HAP-1 (cell line): ENCODE results near the gene DPYSL4.
"Not testable (repeated sequence)": the region's sequence is repeated elsewhere in the genome, so short reads cannot be mapped to it uniquely, and the experiment has no call there.

Source experiments
- DNase-seq, 2 experiments: peaks; one replicate each; pipeline ENCODE4 v3.0.0-alpha.2; 2016 to 2020; ENCODE audit warnings: low spot score in 2 of 2
- H3K27me3 ChIP-seq: fragments of 250-450 bp; sonication (Bioruptor Pico); 2 replicates; pipeline ENCODE4 v1.5.1; 2020; ENCODE audit warnings: low read depth, mild to moderate bottlenecking, moderate library complexity
- H3K36me3 ChIP-seq: fragments of 250-450 bp; sonication (Bioruptor Pico); replicated peaks from 2 replicates; pipeline ENCODE4 v1.5.1; 2020; ENCODE audit warnings: mild to moderate bottlenecking
- H3K4me1 ChIP-seq: fragments of 250-450 bp; sonication (Bioruptor Pico); 2 replicates; pipeline ENCODE4 v1.5.1; 2020; ENCODE audit warnings: mild to moderate bottlenecking
- H3K4me3 ChIP-seq: fragments of 250-450 bp; sonication (Bioruptor Pico); 2 replicates; pipeline ENCODE4 v1.5.1; 2020; ENCODE audit warnings: mild to moderate bottlenecking, moderate library complexity
- H3K9me3 ChIP-seq: fragments of 250-450 bp; sonication (Bioruptor Pico); 2 replicates; pipeline ENCODE4 v1.5.1; 2020; ENCODE audit warnings: mild to moderate bottlenecking, moderate library complexity
- in situ Hi-C: fragments of 300-500 bp; cut with MboI; formaldehyde crosslinking; loops from 3 replicates; pipeline ENCODE4 v1.14.3; 2020; ENCODE audit warnings: low sequenced_read_pairs, inconsistent platforms, mixed read lengths

DPYSL4 gene

DNA sequence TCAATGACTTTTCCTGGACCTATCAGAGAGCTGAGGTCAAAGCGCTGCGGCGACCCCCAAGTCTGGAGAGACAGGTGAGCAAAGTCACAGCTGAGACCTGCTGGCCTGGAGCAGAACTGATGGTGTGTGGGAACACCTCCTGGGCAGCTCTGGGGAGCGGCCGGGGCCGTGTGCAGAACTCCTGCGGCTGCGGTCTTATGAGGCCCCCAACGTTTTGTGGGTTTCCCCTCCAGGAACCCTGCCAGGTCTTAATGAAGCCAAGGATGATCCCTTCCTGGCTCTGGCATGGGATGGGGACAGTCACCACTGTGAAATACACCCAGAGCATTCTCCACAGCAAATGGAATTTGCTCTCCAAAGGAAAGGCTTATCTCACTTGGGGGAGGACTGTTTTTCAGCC lies 26.1 kb downstream of the DPYSL4 start:
- in situ Hi-C loops = loop anchor here (25.0 kb wide), 1 partner anchor 424 kb away; no protein-coding TSS in a partner anchor
- Histone ChIP-seq H3K9me3 (peaks cover 8% of the 10 kb centered on the region), H3K4me1 (no peaks in the 10 kb centered on the region), H3K27me3 (no peaks in the 10 kb centered on the region), H3K4me3 (no peak overlapping the region), H3K36me3 (no peaks in the 10 kb centered on the region)
- no peak for DNase-seq

DNA sequence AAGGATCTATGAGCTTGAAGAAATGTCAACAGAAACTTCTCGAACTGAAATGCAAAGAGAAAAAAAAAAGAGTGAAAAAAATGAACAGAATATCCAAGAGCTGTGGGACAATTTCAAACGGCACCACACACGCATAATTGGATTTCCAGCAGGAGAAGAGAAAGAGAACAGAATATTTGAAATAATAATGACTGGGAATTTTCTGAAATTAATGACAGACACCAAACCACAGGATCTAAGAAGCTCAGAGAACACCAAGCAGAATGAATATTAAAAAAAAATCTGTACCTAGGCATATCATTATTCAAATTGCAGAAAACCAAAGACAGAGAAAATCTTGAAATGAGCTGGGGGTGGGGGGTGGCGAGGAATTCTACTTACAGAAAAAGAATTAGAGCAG lies 27.2 kb downstream of the DPYSL4 start:
- no peaks in the 10 kb centered on the region for H3K27me3 ChIP-seq
- no peaks in the 10 kb centered on the region for H3K36me3 ChIP-seq
- H3K4me3 ChIP-seq = no peak overlapping the region
- no peak for DNase-seq
- H3K9me3 ChIP-seq = peaks cover 8% of the 10 kb centered on the region
- no peaks in the 10 kb centered on the region for H3K4me1 ChIP-seq
- in situ Hi-C loops = loop anchor here (25.0 kb wide), 1 partner anchor 423 kb away; no protein-coding TSS in a partner anchor

DNA sequence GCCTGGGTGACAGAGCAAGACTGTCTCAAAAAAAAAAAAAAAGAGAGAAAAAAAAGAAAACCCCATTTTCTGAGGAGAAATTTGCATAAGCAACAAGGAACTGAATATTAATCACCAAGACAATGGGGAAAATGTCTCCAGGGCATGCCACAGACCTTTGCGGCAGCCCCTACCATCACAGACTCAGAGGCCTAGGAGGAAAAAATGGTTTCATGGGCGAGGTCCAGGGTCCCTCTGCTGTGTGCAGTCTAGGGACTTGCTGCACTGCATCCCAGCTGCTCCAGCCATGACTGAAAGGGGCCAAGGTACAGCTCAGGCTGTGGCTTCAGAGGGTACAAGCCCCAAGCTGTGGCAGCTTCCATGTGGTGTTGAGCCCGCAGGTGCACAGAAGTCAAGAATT lies 29.7 kb downstream of the DPYSL4 start:
- not testable (repeated sequence) for H3K4me3 ChIP-seq, DNase-seq, H3K27me3 ChIP-seq, H3K36me3 ChIP-seq, H3K9me3 ChIP-seq, H3K4me1 ChIP-seq
- in situ Hi-C loops = loop anchor here (25.0 kb wide), 1 partner anchor 421 kb away; no protein-coding TSS in a partner anchor

DNA sequence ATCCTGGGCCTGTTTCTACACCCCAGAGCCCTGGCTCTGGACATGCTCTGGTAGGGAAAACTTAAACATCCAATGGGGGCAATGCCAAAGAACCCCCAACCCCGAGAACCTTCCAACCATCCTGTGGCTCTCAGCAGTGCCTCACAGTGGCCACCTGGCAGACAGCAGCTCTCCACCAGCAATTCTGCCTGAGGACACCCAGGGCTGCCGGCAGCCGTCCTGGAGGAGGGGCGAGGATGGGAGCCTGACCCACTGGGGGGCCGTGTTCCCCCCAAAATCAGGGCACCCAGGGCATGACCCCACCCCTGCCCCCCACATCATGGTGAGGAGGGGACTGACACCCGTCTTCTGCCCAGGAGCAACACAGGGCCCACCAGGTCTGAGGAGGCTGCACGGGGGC lies 32.7 kb downstream of the DPYSL4 start:
- no peak for DNase-seq
- in situ Hi-C loops = loop anchor here (25.0 kb wide), 1 partner anchor 418 kb away; no protein-coding TSS in a partner anchor
- no peaks in the 10 kb centered on the region for H3K27me3 ChIP-seq
- H3K4me3 ChIP-seq = no peak overlapping the region
- H3K4me1 ChIP-seq = no peaks in the 10 kb centered on the region
- H3K36me3 ChIP-seq = no peaks in the 10 kb centered on the region
- H3K9me3 ChIP-seq = peaks cover 8% of the 10 kb centered on the region

DNA sequence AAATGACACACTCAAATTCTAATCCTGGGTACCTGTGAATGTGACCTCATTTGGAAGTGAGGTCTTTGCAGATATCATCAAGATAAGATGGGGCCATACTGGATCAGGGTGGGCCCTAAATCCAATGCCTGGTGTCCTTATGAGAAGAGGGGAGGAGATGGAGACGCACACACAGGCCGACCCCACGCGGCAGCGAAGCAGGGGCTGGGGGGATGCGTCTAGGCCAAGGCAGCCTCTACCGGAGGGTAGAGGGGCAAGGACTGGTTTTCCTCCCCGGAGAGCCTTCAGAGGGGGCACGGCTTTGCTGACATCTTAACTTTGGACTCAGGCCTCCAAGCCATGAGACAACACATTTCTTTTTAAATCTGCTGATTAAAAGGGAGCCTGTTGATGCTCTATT lies 33.3 kb downstream of the DPYSL4 start:
- Histone ChIP-seq H3K4me3 (no peak overlapping the region), H3K4me1 (no peaks in the 10 kb centered on the region), H3K27me3 (no peaks in the 10 kb centered on the region), H3K36me3 (no peaks in the 10 kb centered on the region), H3K9me3 (peaks cover 8% of the 10 kb centered on the region)
- no peak for DNase-seq
- in situ Hi-C loops = loop anchor here (5.0 to 25.0 kb wide), 3 partner anchors 132 to 417 kb away; no protein-coding TSS in a partner anchor

DNA sequence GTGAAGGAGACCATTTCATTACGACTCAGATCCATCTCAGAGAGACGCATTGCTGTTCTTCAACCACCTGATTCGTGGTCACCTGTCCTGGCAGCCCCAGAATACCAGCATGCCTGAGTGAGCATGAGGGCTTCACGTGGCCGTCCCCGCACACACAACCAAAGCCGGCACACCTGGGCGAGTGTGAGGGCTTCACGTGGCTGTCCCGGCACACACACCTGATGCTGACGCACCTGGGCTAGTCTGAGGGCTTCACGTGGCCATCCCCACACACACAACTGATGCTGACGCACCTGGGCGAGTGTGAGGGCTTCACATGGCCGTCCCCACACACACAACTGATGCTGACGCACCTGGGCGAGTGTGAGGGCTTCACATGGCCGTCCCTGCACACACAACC lies 34.2 kb downstream of the DPYSL4 start:
- not testable (repeated sequence) for DNase-seq, H3K27me3 ChIP-seq, H3K36me3 ChIP-seq, H3K4me1 ChIP-seq, H3K9me3 ChIP-seq, H3K4me3 ChIP-seq
- in situ Hi-C loops = loop anchor here (5.0 to 25.0 kb wide), 3 partner anchors 131 to 416 kb away; no protein-coding TSS in a partner anchor

DNA sequence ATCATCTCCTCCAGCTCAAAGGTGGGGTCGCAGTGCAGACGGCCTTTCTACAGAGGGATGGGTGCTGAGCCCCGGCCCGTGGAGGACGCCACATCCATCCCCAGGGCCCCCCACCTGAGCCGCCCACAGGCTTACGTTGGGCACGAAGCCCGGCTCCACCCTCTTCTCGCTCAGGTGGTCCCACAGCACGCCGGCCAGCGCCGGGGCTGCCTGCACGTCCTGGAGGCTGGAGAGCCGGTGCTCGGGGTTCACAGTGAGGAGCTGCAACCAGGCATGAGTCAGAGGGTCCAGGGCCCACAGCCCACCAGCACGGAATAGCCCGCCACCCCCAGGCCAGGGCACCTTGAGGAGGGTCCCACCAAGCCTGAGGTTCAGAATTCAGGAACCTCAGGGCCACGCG lies 36.0 kb downstream of the DPYSL4 start:
- no peaks in the 10 kb centered on the region for H3K27me3 ChIP-seq
- DNase-seq = no peak
- H3K4me1 ChIP-seq = no peaks in the 10 kb centered on the region
- H3K9me3 ChIP-seq = no peaks in the 10 kb centered on the region
- in situ Hi-C loops = loop anchor here (5.0 to 25.0 kb wide), 3 partner anchors 130 to 415 kb away; no protein-coding TSS in a partner anchor
- H3K4me3 ChIP-seq = no peak overlapping the region
- H3K36me3 ChIP-seq = no peaks in the 10 kb centered on the region

DNA sequence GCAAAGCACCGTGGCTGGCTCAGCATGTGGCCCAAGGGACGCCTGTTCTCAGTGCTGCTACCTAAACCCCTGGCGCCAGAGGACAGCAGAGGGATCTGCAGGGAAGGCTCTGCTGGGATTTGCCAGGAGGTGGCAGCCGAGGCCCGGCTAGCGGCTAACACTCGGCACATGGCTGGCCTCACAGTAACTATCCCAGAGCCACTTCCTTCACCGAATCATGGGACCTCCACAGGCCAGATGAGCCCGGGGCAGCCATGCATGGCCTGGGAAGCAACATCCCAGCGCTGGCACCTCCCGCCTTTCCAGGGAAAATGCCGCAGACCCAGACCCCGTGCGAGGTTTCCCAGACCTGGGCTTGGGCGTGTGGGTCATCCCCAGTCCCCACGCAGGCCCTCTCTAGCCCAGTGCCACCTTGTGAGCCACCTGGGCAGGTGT lies 36.4 kb downstream of the DPYSL4 start:
- DNase-seq = peak; percentile 82 to 90
- in situ Hi-C loops = loop anchor here (5.0 to 25.0 kb wide), 3 partner anchors 129 to 414 kb away; no protein-coding TSS in a partner anchor

DNA sequence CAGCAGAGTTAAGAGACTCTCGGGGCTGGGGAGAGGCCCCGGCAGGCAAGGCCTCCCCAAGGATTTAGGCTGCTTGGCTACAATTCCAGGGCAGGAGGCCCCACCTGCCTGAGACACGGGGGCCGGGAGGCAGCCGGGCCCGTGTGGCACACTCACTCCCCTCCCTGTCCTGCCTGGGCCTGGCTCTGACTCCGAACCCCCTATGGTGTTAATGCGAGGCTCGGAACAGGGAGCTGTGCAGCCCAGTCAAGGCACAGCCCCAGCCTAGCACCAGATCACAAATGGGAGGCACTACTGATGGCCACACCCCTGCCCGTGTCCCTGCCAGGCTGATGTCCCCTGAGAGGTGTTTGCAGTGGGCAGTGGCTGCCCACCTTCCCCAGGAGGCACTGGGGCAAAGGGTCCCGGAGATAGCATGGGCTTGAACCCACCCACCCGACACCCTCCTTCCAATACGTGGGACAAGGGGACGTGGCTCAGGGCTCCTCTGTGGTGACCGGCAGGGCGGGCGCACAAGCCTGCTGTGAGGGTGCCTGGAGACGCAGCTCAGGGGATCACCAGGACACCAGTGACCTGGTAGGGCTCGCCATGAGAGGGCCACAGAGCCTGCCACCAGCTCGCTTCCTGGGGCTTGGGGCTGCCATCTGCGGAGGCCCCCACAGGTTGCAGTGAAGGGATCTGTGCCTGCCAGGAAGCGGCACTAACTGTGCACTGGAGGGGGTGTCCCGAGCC lies 37.0 kb downstream of the DPYSL4 start:
- Histone ChIP-seq H3K4me3 (no peak overlapping the region), H3K9me3 (no peaks in the 10 kb centered on the region), H3K4me1 (no peaks in the 10 kb centered on the region), H3K27me3 (no peaks in the 10 kb centered on the region), H3K36me3 (no peaks in the 10 kb centered on the region)
- no peak for DNase-seq
- in situ Hi-C loops = loop anchor here (5.0 to 25.0 kb wide), 3 partner anchors 129 to 414 kb away; no protein-coding TSS in a partner anchor

More for the DNA sequence above, 36.4 kb downstream of the DPYSL4 start:
- no peaks in the 10 kb centered on the region for H3K27me3 ChIP-seq
- H3K4me3 ChIP-seq = no peak overlapping the region
- H3K4me1 ChIP-seq = no peaks in the 10 kb centered on the region
- H3K9me3 ChIP-seq = no peaks in the 10 kb centered on the region
- no peaks in the 10 kb centered on the region for H3K36me3 ChIP-seq

DNA sequence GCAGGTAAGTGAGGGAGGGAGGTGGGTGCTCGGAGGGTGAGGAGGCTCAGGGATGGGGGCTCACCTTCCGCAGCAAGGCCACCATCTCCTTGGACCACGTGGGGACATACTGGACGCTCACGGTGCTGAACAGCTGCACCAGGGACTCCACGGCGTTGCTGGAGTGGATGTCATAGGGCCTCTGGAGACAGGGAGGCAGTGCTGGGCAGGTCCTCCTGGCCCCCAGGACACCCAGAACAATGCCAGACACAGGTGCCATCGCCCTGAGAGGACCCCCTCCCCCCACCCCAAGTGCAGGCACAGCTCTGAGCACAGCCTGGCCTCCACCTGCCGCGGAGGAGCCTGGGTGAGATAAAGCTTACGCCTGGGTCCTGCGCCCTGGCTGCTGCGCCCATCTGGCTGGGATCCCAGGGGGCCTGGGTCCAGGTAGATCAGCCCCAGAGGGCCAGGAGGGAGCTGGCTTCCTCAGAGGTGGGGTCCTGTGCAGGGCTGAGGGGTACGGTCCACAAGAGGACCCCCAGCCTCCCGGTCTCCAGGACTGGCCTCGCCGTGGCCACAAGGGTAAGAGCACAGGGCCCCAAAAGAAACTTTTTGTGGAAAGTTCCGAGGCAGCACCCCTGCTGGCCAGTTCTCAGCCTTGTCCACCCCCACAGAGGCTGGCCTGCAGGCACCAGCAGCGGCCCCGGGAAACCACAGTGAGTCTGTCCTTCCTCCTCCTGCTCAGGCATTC lies 37.8 kb downstream of the DPYSL4 start:
- Histone ChIP-seq H3K4me1 (no peaks in the 10 kb centered on the region), H3K9me3 (no peaks in the 10 kb centered on the region), H3K27me3 (no peaks in the 10 kb centered on the region), H3K36me3 (no peaks in the 10 kb centered on the region), H3K4me3 (no peak overlapping the region)
- no peak for DNase-seq
- in situ Hi-C loops = loop anchor here (5.0 to 25.0 kb wide), 3 partner anchors 128 to 413 kb away; no protein-coding TSS in a partner anchor

DNA sequence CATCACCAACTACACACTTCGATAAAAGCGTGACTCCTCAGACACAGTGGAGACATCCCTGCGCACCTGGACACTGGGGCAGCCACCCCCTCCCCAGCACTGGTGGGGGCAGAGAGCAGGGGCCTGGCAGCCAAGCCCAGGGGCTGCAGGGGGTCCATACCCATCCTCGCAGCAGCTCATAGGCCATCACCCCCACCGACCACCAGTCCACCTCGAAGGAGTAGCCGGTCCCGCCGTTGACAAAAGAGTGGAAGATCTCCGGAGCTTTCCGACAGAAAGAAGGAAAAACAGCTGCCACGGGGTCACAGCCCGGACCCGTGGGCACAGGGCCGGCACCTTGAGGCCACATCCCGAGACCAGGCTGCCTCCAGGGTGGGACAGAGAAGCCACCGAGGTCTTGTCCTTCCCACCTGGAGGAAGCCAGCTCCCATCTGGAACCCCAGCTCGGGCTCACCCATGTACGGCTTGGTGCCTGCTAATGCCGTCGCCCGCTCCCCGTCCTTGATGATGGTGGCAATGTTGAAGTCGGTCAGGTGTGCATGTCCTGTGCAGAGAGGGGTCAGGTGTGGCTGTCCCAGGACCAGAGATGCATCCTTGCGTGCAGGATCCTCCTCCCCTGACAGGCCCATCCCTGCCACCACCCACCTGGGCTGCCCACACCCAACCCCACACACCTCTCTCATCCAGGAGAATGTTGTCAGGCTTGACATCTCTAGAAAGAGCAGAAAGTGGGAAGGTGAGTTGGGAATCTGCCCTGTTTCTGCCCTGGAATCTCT lies 38.5 kb downstream of the DPYSL4 start:
- in situ Hi-C loops = loop anchor here (10.0 kb wide), 1 partner anchor 230 kb away; no protein-coding TSS in a partner anchor
- Histone ChIP-seq H3K27me3 (no peaks in the 10 kb centered on the region), H3K4me3 (no peak overlapping the region), H3K36me3 (no peaks in the 10 kb centered on the region), H3K4me1 (no peaks in the 10 kb centered on the region), H3K9me3 (no peaks in the 10 kb centered on the region)
- DNase-seq = no peak

DNA sequence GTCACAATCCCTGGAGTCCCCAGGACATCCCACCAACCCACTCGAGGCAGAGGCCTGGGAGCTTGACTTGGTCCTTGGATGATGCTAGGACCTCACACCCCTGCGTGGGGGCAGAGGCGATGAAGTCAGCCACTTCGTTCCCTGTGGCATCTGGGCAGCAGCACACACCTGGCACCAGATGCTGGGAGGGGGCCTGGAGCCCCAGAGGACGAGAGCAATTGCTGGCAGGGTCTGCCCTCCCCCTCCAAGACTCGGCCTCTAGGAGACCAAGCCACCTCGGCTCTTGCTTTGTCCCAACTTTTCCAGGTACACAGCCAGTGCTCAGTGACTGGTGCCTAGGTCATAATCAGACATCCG lies 39.1 kb downstream of the DPYSL4 start:
- H3K36me3 ChIP-seq = no peaks in the 10 kb centered on the region
- H3K4me3 ChIP-seq = no peak overlapping the region
- in situ Hi-C loops = loop anchor here (10.0 kb wide), 1 partner anchor 229 kb away; no protein-coding TSS in a partner anchor
- no peaks in the 10 kb centered on the region for H3K9me3 ChIP-seq
- DNase-seq = no peak
- H3K4me1 ChIP-seq = no peaks in the 10 kb centered on the region
- no peaks in the 10 kb centered on the region for H3K27me3 ChIP-seq
